SU-DHL-6 (cell line): Measurements from ENCODE around the gene MUC6.

Experiments
- H2AFZ ChIP-seq: fragments of 200-600 bp; sonication (generic); 2 replicates; pipeline ENCODE4 v1.6.1; 2014; ENCODE audit warnings: low read depth, mild to moderate bottlenecking, moderate library complexity, mixed read lengths, antibody characterized with exemption, low read length; ENCODE audit not compliant: severe bottlenecking
- H3F3A ChIP-seq: fragments of 200-600 bp; shearing (Covaris generic); 2 replicates; pipeline ENCODE4 v1.6.0; 2016; ENCODE audit warnings: antibody characterized with exemption, mild to moderate bottlenecking; ENCODE audit not compliant: insufficient read depth
- H3K27ac ChIP-seq: fragments of 200-600 bp; sonication (generic); 2 replicates; pipeline ENCODE4 v1.5.1; 2016; ENCODE audit warnings: low read depth, mild to moderate bottlenecking, low read length, moderate library complexity, mixed read lengths
- H3K27me3 ChIP-seq: fragments of 200-600 bp; sonication (generic), shearing (Covaris generic); 2 replicates; pipeline ENCODE4 v1.6.0; 2014; ENCODE audit warnings: mild to moderate bottlenecking, low read length
- H3K36me3 ChIP-seq: fragments of 200-600 bp; sonication (generic); 2 replicates; pipeline ENCODE4 v1.6.1; 2014; ENCODE audit warnings: mild to moderate bottlenecking, low read length, mixed read lengths
- H3K4me2 ChIP-seq: fragments of 300-600, 200-600 bp; shearing (Covaris generic), sonication (generic); 2 replicates; pipeline ENCODE4 v1.6.0; 2014; ENCODE audit warnings: low read length, low read depth, mild to moderate bottlenecking; ENCODE audit not compliant: poor library complexity, severe bottlenecking
- H3K4me3 ChIP-seq: fragments of 200-600 bp; sonication (generic); 2 replicates; pipeline ENCODE4 v1.5.1; 2014; ENCODE audit warnings: antibody characterized with exemption, low read length, mild to moderate bottlenecking, mixed read lengths; ENCODE audit not compliant: insufficient read depth, poor library complexity, severe bottlenecking
- H3K79me2 ChIP-seq: fragments of 200-600 bp; sonication (generic); 2 replicates; pipeline ENCODE4 v1.6.1; 2014; ENCODE audit warnings: mild to moderate bottlenecking, low read length, moderate library complexity; ENCODE audit not compliant: insufficient read depth
- H3K9ac ChIP-seq: fragments of 200-600 bp; sonication (generic); 2 replicates; pipeline ENCODE4 v1.7.0; 2014; ENCODE audit warnings: mild to moderate bottlenecking, low read length
- H3K9me2 ChIP-seq: fragments of 200-600 bp; sonication (generic); replicated peaks from 2 replicates; pipeline ENCODE4 v1.6.1; 2014; ENCODE audit warnings: low read length; ENCODE audit not compliant: insufficient read depth
- H3K9me3 ChIP-seq: fragments of 200-600 bp; sonication (generic); 2 replicates; pipeline ENCODE4 v1.6.1; 2014; ENCODE audit warnings: low read length, mixed read lengths; ENCODE audit not compliant: insufficient read depth
- H4K20me1 ChIP-seq: fragments of 200-600 bp; sonication (generic); 2 replicates; pipeline ENCODE4 v1.6.1; 2014; ENCODE audit warnings: low read depth, mild to moderate bottlenecking, antibody characterized with exemption, low read length, moderate library complexity, mixed read lengths
- CTCF ChIP-seq: fragments of 200-600 bp; sonication (generic); IDR thresholded peaks from one replicate; pipeline ENCODE4 v1.5.1; 2017; ENCODE audit warnings: antibody characterized with exemption, mild to moderate bottlenecking, low read length, moderate library complexity; ENCODE audit not compliant: insufficient read depth, poor library complexity, severe bottlenecking
- EZH2phosphoT487 ChIP-seq: fragments of 200-600 bp; sonication (generic), shearing (Covaris generic); conservative IDR thresholded peaks from 2 replicates; pipeline ENCODE4 v1.6.1; 2018; ENCODE audit warnings: mild to moderate bottlenecking, antibody characterized with exemption, low read length, moderate library complexity, mixed read lengths

Gene MUC6

GRCh38 chr11:973237-973636, 63.3 kb downstream of the MUC6 start:
- Histone ChIP-seq H3K9ac (no peak overlapping the region), H3K36me3 (no peaks in the 10 kb centered on the region), H3K4me2 (no peak overlapping the region)

GRCh38 chr11:972523-973211, 63.9 kb downstream of the MUC6 start:
- Histone ChIP-seq H3K9ac (no peak overlapping the region), H4K20me1 (no peaks in the 10 kb centered on the region), H3K9me2 (no peaks in the 10 kb centered on the region), H3K9me3 (no peaks in the 10 kb centered on the region), H3K36me3 (no peaks in the 10 kb centered on the region), H3K27ac (no peak overlapping the region), H3K4me2 (no peak overlapping the region), H3K27me3 (no peaks in the 10 kb centered on the region), H3K79me2 (no peaks in the 10 kb centered on the region; the same call in 1 of the 2 replicates), H3F3A (no peaks in the 10 kb centered on the region), H3K4me3 (no peak overlapping the region), H2AFZ (no peak overlapping the region)
- TF ChIP-seq EZH2phosphoT487 (no peak), CTCF (no peak)

More at GRCh38 chr11:973237-973636, 63.3 kb downstream of the MUC6 start:
- no peaks in the 10 kb centered on the region for H3K9me2 ChIP-seq
- H3F3A ChIP-seq: no peaks in the 10 kb centered on the region
- no peaks in the 10 kb centered on the region for H3K27me3 ChIP-seq
- H4K20me1 ChIP-seq: no peaks in the 10 kb centered on the region
- no peak overlapping the region for H2AFZ ChIP-seq
- TF ChIP-seq EZH2phosphoT487 (no peak), CTCF (no peak)
- H3K4me3 ChIP-seq: no peak overlapping the region
- H3K79me2 ChIP-seq: no peaks in the 10 kb centered on the region; the same call in 1 of the 2 replicates
- H3K27ac ChIP-seq: no peak overlapping the region
- no peaks in the 10 kb centered on the region for H3K9me3 ChIP-seq

- Histone ChIP-seq H3K36me3 (no peaks in the 10 kb centered on the region), H3K79me2 (no peaks in the 10 kb centered on the region; the same call in 1 of the 2 replicates), H3K9ac (no peak overlapping the region), H3K27me3 (no peaks in the 10 kb centered on the region), H4K20me1 (no peaks in the 10 kb centered on the region), H3K4me3 (no peak overlapping the region), H3K9me3 (no peaks in the 10 kb centered on the region), H3K27ac (no peak overlapping the region), H3K4me2 (no peak overlapping the region), H3K9me2 (no peaks in the 10 kb centered on the region), H2AFZ (no peak overlapping the region), H3F3A (no peaks in the 10 kb centered on the region)
- no peak for TF ChIP-seq CTCF
Measured at GRCh38 chr11:971731-972365, 64.7 kb downstream of the MUC6 start.
